Thyroid gland (tissue), 4 donors: ENCODE results near the gene MESP1. TPM values are rescaled to one million over a fixed set of nuclear protein-coding genes. Genes with fewer than 3 reads are reported as not detected.

ENCODE experiments used
- DNase-seq, 2 donors: peaks; one replicate each; pipeline ENCODE4 v3.0.0-alpha.2; 2019
- H3K27ac ChIP-seq, 3 donors: fragments of 200-600 bp; sonication (generic); 1 replicate in 2 of 3; 2 replicates in 1 of 3; pipeline ENCODE4 v1.5.1; 2016 to 2019; ENCODE audit warnings: mild to moderate bottlenecking in 1 of 3, moderate library complexity in 1 of 3
- H3K27me3 ChIP-seq: fragments of 200-600 bp; sonication (generic); one replicate; pipeline ENCODE4 v1.5.1; 2019
- H3K36me3 ChIP-seq, 2 donors: fragments of 200-600 bp; sonication (generic); one replicate each; pipeline ENCODE4 v1.5.1; 2016 to 2019
- H3K4me1 ChIP-seq, 2 donors: fragments of 200-600 bp; sonication (generic); one replicate each; pipeline ENCODE4 v1.5.1; 2017 to 2019
- H3K4me3 ChIP-seq, 3 donors: fragments of 200-600 bp; sonication (generic); replicated peaks in 1 of 3; 1 replicate in 2 of 3; 2 replicates in 1 of 3; pipeline ENCODE4 v1.5.1; 2016; ENCODE audit warnings: mild to moderate bottlenecking in 1 of 3
- H3K9me3 ChIP-seq: fragments of 200-600 bp; sonication (generic); one replicate; pipeline ENCODE4 v1.5.1; 2017
- CTCF ChIP-seq, 6 experiments: fragments of 200-600 bp in 3 of 6; fragments of 450-650 bp in 3 of 6; sonication (generic) in 3 of 6; IDR thresholded peaks; one replicate each; pipeline ENCODE4 v1.5.1; 2016 to 2019; ENCODE audit warnings: antibody characterized with exemption in 6 of 6, mild to moderate bottlenecking in 2 of 6, inconsistent platforms in 1 of 6, moderate library complexity in 1 of 6
- POLR2A ChIP-seq, 2 donors: fragments of 450-650 bp; IDR thresholded peaks; one replicate each; pipeline ENCODE4 v1.6.1; 2017; ENCODE audit warnings: antibody characterized with exemption in 2 of 2, mild to moderate bottlenecking in 2 of 2, moderate library complexity in 1 of 2
- WGBS, 2 donors: methylation state at CpG; one replicate each; pipeline ENCODE4 v1.1.5; 2017; 5-methylcytosine and 5-hydroxymethylcytosine counted together
- intact Hi-C: fragments of 100-400 bp; cut with DNase I; formaldehyde crosslinking; loops from one replicate; pipeline ENCODE4 v1.15.1; 2023
- total RNA-seq, 4 donors: library from RNA; depleted of rRNA; stranded (reverse); fragments of >200 nt; gene quantifications; one replicate each; pipeline ENCODE4 v1.2.3, GENCODE V29; 2016

The MESP1 gene
- total RNA-seq, 4 donors from 2014 or later = 1.9 to 2.6 (median 2.1) TPM; not detected in 1

GRCh38 chr15:89751748-89752147, 699 bp upstream of the MESP1 start:
- Histone ChIP-seq H3K4me3 (no peak overlapping the region), H3K27ac (peak overlapping the region in 1 of 3 donors; percentile 12), H3K9me3 (no peaks in the 10 kb centered on the region), H3K4me1 (peaks cover 0 to 31% of the 10 kb centered on the region in 2 donors), H3K27me3 (no peaks in the 10 kb centered on the region), H3K36me3 (no peaks in the 10 kb centered on the region)
- peak; percentile 79 to 85 for DNase-seq
- WGBS, 2 donors = 58 to 64% methylated on average over 5 of the region's 5 CpGs
- no peak for TF ChIP-seq CTCF (IDR thresholded peaks at IDR 0.05)
- TF ChIP-seq POLR2A (IDR thresholded peaks at IDR 0.05) = no peak
- intact Hi-C loops = no loop called here

- Histone ChIP-seq H3K36me3 (no peaks in the 10 kb centered on the region), H3K27ac (peak overlapping the region in 2 of 3 donors; percentile 48 to 53), H3K4me1 (peaks cover 0 to 25% of the 10 kb centered on the region in 2 donors), H3K4me3 (peak overlapping the region; percentile 16 to 62 (median 24)), H3K9me3 (no peaks in the 10 kb centered on the region), H3K27me3 (no peaks in the 10 kb centered on the region)
- WGBS, 2 donors = 5 to 12% methylated on average over 11 to 13 of the region's 41 CpGs
- DNase-seq = peak; percentile 77
- intact Hi-C loops = loop anchor here (10.0 kb wide), 1 partner anchor 105 kb away; no protein-coding TSS in a partner anchor
- TF ChIP-seq POLR2A (IDR thresholded peaks at IDR 0.05) = peak in 1 of 2 donors; percentile 34
- no peak for TF ChIP-seq CTCF (IDR thresholded peaks at IDR 0.05)
Observed at GRCh38 chr15:89749951-89750559, 994 bp downstream of the MESP1 start.

- Histone ChIP-seq H3K36me3 (no peaks in the 10 kb centered on the region), H3K4me1 (peaks cover 0 to 23% of the 10 kb centered on the region in 2 donors), H3K9me3 (no peaks in the 10 kb centered on the region), H3K27ac (no peak overlapping the region), H3K4me3 (no peak overlapping the region), H3K27me3 (no peaks in the 10 kb centered on the region)
- intact Hi-C loops = loop anchor here (10.0 kb wide), 1 partner anchor 105 kb away; no protein-coding TSS in a partner anchor
- no peak for DNase-seq
- WGBS, 2 donors = 63 to 68% methylated on average over 4 of the region's 4 CpGs
- TF ChIP-seq CTCF (IDR thresholded peaks at IDR 0.05) (no peak), POLR2A (IDR thresholded peaks at IDR 0.05) (no peak)
Observed at GRCh38 chr15:89749526-89749925, 1.5 kb downstream of the MESP1 start.

GRCh38 chr15:89749054-89749453, 2.0 kb downstream of the MESP1 start:
- no peak overlapping the region for H3K4me3 ChIP-seq
- peaks cover 0 to 23% of the 10 kb centered on the region in 2 donors for H3K4me1 ChIP-seq
- intact Hi-C loops = loop anchor here (10.0 kb wide), 1 partner anchor 104 kb away; no protein-coding TSS in a partner anchor
- DNase-seq = no peak
- H3K27ac ChIP-seq = no peak overlapping the region
- no peaks in the 10 kb centered on the region for H3K27me3 ChIP-seq
- TF ChIP-seq POLR2A (IDR thresholded peaks at IDR 0.05) (no peak), CTCF (IDR thresholded peaks at IDR 0.05) (no peak)
- 82 to 88% methylated on average over 7 of the region's 7 CpGs for WGBS, 2 donors
- H3K9me3 ChIP-seq = no peaks in the 10 kb centered on the region
- no peaks in the 10 kb centered on the region for H3K36me3 ChIP-seq
